ENCODE measurements around the gene ZFP36.

ZFP36 gene

GRCh38 chr19:39403331-39404312 is 3.0 kb upstream of the ZFP36 start:
- H3K9me2 ChIP-seq (replicated peaks; ENCODE audit: control insufficient read depth, low read length) = no peaks in the 10 kb centered on the region
- peak overlapping the region; percentile 97 for H3K27ac ChIP-seq (ENCODE audit: low read depth, low read length)
- peaks cover 32% of the 10 kb centered on the region for H3K79me2 ChIP-seq (ENCODE audit: control insufficient read depth, low read length)
- H3K36me3 ChIP-seq (ENCODE audit: control insufficient read depth, low read length) = peaks cover 21% of the 10 kb centered on the region
- H3K9me3 ChIP-seq (ENCODE audit: control insufficient read depth, insufficient read depth, low read length) = no peaks in the 10 kb centered on the region
- no peak for TF ChIP-seq EZH2phosphoT487 (IDR thresholded peaks at IDR 0.05; ENCODE audit: borderline replicate concordance, low read length)
- TF ChIP-seq CTCF (IDR thresholded peaks at IDR 0.05; ENCODE audit: low read depth, low read length, poor library complexity, severe bottlenecking) = no peak
- peak overlapping the region; percentile 97 for H3K4me2 ChIP-seq (ENCODE audit: low read length)
- H4K20me1 ChIP-seq (ENCODE audit: control insufficient read depth, insufficient read depth, low read depth, low read length) = peaks cover 7% of the 10 kb centered on the region
- H3K4me1 ChIP-seq (ENCODE audit: control insufficient read depth, low read length) = peaks cover 76% of the 10 kb centered on the region
- peaks cover 41% of the 10 kb centered on the region for H3F3A ChIP-seq (ENCODE audit: control insufficient read depth, insufficient read depth)
- peak overlapping the region; percentile 99 for H3K4me3 ChIP-seq (ENCODE audit: low read length)
- no peaks in the 10 kb centered on the region for H3K27me3 ChIP-seq (ENCODE audit: control insufficient read depth, low read length)

- H3K4me2 ChIP-seq (ENCODE audit: low read length) = peak overlapping the region; percentile 97
- peak overlapping the region; percentile 97 for H3K27ac ChIP-seq (ENCODE audit: low read depth, low read length)
- peaks cover 72% of the 10 kb centered on the region for H3K4me1 ChIP-seq (ENCODE audit: control insufficient read depth, low read length)
Observed at GRCh38 chr19:39405261-39405957, 1.2 kb upstream of the ZFP36 start.

GRCh38 chr19:39405958-39406655 is 540 bp upstream of the ZFP36 start:
- TF ChIP-seq CTCF (IDR thresholded peaks at IDR 0.05; ENCODE audit: low read depth, low read length, poor library complexity, severe bottlenecking) (no peak), EZH2phosphoT487 (IDR thresholded peaks at IDR 0.05; ENCODE audit: borderline replicate concordance, low read length) (no peak)
- Histone ChIP-seq H3K4me3 (ENCODE audit: low read length) (peak overlapping the region; percentile 99), H3K27me3 (ENCODE audit: control insufficient read depth, low read length) (no peaks in the 10 kb centered on the region), H3K36me3 (ENCODE audit: control insufficient read depth, low read length) (peaks cover 31% of the 10 kb centered on the region), H3K79me2 (ENCODE audit: control insufficient read depth, low read length) (peaks cover 52% of the 10 kb centered on the region), H3K9me3 (ENCODE audit: control insufficient read depth, insufficient read depth, low read length) (no peaks in the 10 kb centered on the region), H3K9me2 (replicated peaks; ENCODE audit: control insufficient read depth, low read length) (no peaks in the 10 kb centered on the region), H3K4me1 (ENCODE audit: control insufficient read depth, low read length) (peaks cover 72% of the 10 kb centered on the region), H3K4me2 (ENCODE audit: low read length) (peak overlapping the region; percentile 97), H3K27ac (ENCODE audit: low read depth, low read length) (peak overlapping the region; percentile 97), H4K20me1 (ENCODE audit: control insufficient read depth, insufficient read depth, low read depth, low read length) (peaks cover 7% of the 10 kb centered on the region), H3F3A (ENCODE audit: control insufficient read depth, insufficient read depth) (peaks cover 49% of the 10 kb centered on the region)

More at GRCh38 chr19:39405261-39405957, 1.2 kb upstream of the ZFP36 start:
- no peaks in the 10 kb centered on the region for H3K9me2 ChIP-seq (replicated peaks; ENCODE audit: control insufficient read depth, low read length)
- H3K4me3 ChIP-seq (ENCODE audit: low read length) = peak overlapping the region; percentile 99
- H3F3A ChIP-seq (ENCODE audit: control insufficient read depth, insufficient read depth) = peaks cover 43% of the 10 kb centered on the region
- no peaks in the 10 kb centered on the region for H3K9me3 ChIP-seq (ENCODE audit: control insufficient read depth, insufficient read depth, low read length)
- H3K79me2 ChIP-seq (ENCODE audit: control insufficient read depth, low read length) = peaks cover 45% of the 10 kb centered on the region
- H3K36me3 ChIP-seq (ENCODE audit: control insufficient read depth, low read length) = peaks cover 24% of the 10 kb centered on the region
- peaks cover 7% of the 10 kb centered on the region for H4K20me1 ChIP-seq (ENCODE audit: control insufficient read depth, insufficient read depth, low read depth, low read length)
- no peaks in the 10 kb centered on the region for H3K27me3 ChIP-seq (ENCODE audit: control insufficient read depth, low read length)
- TF ChIP-seq CTCF (IDR thresholded peaks at IDR 0.05; ENCODE audit: low read depth, low read length, poor library complexity, severe bottlenecking) (no peak), EZH2phosphoT487 (IDR thresholded peaks at IDR 0.05; ENCODE audit: borderline replicate concordance, low read length) (no peak)
